ENCODE measurements around the gene GIPC1. TPM values are rescaled to one million over a fixed set of nuclear protein-coding genes. Genes with fewer than 3 reads are reported as not detected.
A peak's percentile ranks its signal among the peaks of the same experiment; 100 is the strongest.
"Not testable (repeated sequence)": the region's sequence is repeated elsewhere in the genome, so short reads cannot be mapped to it uniquely, and the experiment has no call there.

The GIPC1 gene
- total and polyA plus RNA-seq, 9 of the 15 experiments (the other 6 are each of a cell fraction or from before 2014, with no cell fraction given) = 0.49 to 54.7 (median 24.8) TPM

GRCh38 chr19:14463747-14464146, 32.2 kb downstream of the GIPC1 start:
- BruUV-seq (replicated peaks) = no TSS peak
- H3K4me1 ChIP-seq (replicated peaks in 1 of 2; ENCODE audit: control insufficient read depth in 2 of 2, insufficient read depth in 2 of 2, low read length in 2 of 2) = peaks cover 0 to 10% of the 10 kb centered on the region in 2 experiments; a peak in 2 of 5 replicates
- no peaks in the 10 kb centered on the region for H4K20me1 ChIP-seq (replicated peaks; ENCODE audit: control insufficient read depth, insufficient read depth, low read length)
- intact Hi-C loops (cut with micrococcal nuclease) = no loop called here
- peaks cover 75% of the 10 kb centered on the region; the same call in 2 of the 3 replicates for H3K36me3 ChIP-seq (ENCODE audit: control insufficient read depth, insufficient read depth, low read length)
- TF ChIP-seq TBL1XR1 (IDR thresholded peaks at IDR 0.05; ENCODE audit: low read length in 2 of 2) (no peak), TSC22D4 (tag; IDR thresholded peaks at IDR 0.05) (no peak), MLLT1 (IDR thresholded peaks at IDR 0.05) (no peak), POLR2G (IDR thresholded peaks at IDR 0.05; ENCODE audit: low read depth, low read length) (peak; percentile 41), RBFOX2 (IDR thresholded peaks at IDR 0.05; ENCODE audit: low read depth, low read length) (no peak), ZNF75A (CRISPR knock-in tag; IDR thresholded peaks at IDR 0.05) (no peak)
- TF ChIP-seq, protein P1, sequence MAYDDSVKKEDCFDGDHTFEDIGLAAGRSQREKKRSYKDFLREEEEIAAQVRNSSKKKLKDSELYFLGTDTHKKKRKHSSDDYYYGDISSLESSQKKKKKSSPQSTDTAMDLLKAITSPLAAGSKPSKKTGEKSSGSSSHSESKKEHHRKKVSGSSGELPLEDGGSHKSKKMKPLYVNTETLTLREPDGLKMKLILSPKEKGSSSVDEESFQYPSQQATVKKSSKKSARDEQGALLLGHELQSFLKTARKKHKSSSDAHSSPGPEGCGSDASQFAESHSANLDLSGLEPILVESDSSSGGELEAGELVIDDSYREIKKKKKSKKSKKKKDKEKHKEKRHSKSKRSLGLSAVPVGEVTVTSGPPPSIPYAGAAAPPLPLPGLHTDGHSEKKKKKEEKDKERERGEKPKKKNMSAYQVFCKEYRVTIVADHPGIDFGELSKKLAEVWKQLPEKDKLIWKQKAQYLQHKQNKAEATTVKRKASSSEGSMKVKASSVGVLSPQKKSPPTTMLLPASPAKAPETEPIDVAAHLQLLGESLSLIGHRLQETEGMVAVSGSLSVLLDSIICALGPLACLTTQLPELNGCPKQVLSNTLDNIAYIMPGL (CRISPR knock-in tag; IDR thresholded peaks at IDR 0.05) = no peak
- 97% methylated on average over 20 of the region's 21 CpGs for WGBS (ENCODE audit: insufficient coverage, low coverage, missing lambda C conversion rate)
- no peak overlapping the region for H2AFZ ChIP-seq (ENCODE audit: low read depth, low read length)
- no peaks in the 10 kb centered on the region for H3K9me3 ChIP-seq (replicated peaks; ENCODE audit: control insufficient read depth, insufficient read depth, low read depth, low read length)
- DNase-seq (ENCODE audit: extremely low read depth in 1 of 4, low spot score in 3 of 4) = no peak
- H3K9me1 ChIP-seq (ENCODE audit: control insufficient read depth, insufficient read depth, low read length) = no peaks in the 10 kb centered on the region
- H3K79me2 ChIP-seq (ENCODE audit: control insufficient read depth, insufficient read depth, low read length) = no peaks in the 10 kb centered on the region
- FAIRE-seq = no peak
- in situ Hi-C loops (cut with MboI) = no loop called here
- no peak for ATAC-seq
- no peak overlapping the region for H3K4me3 ChIP-seq
- no peak overlapping the region for H3K27ac ChIP-seq (ENCODE audit: extremely low read depth, low read depth, low read length)
- H3K4me2 ChIP-seq (ENCODE audit: insufficient read depth, low read length) = no peak overlapping the region
- POLR2A ChIA-PET = no interaction called here
- CTCF ChIA-PET (ENCODE audit: low intra/inter-chr PET ratio) = no interaction called here
- H3K9ac ChIP-seq (ENCODE audit: insufficient read depth in 1 of 2, low read depth in 2 of 2, low read length in 2 of 2) = peak overlapping the region in 1 of 2 experiments; percentile 26; a peak in 1 of 4 replicates
- H3K27me3 ChIP-seq (ENCODE audit: control insufficient read depth in 2 of 2, insufficient read depth in 2 of 2, low read length in 2 of 2) = no peaks in the 10 kb centered on the region

DNA sequence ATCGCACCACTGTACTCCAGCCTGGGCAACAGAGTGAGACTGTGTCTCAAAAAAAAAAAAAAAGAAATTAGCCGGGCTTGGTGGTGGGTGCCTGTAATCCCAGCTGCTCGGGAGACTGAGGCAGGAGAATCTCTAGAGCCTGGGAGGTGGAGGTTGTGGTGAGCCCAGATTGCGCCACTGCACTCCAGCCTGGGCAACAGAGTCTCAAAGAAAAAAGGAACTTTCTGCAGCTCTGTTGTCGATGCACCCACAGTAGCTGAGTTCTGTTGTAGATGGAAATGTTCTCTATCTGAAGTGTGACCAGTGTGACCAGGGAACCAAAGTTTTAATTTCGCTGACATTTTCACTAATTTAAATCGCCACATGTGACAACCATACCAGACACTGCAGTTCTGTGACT, 33.5 kb downstream of the GIPC1 start:
- intact Hi-C loops (cut with micrococcal nuclease); H3K9ac ChIP-seq (ENCODE audit: insufficient read depth in 1 of 2, low read depth in 2 of 2, low read length in 2 of 2); H3K27me3 ChIP-seq (ENCODE audit: control insufficient read depth in 2 of 2, insufficient read depth in 2 of 2, low read length in 2 of 2); BruUV-seq (replicated peaks); H3K4me3 ChIP-seq; CTCF ChIA-PET (ENCODE audit: low intra/inter-chr PET ratio); H3K9me3 ChIP-seq (replicated peaks; ENCODE audit: control insufficient read depth, insufficient read depth, low read depth, low read length); in situ Hi-C loops (cut with MboI); H4K20me1 ChIP-seq (replicated peaks; ENCODE audit: control insufficient read depth, insufficient read depth, low read length); H3K4me2 ChIP-seq (ENCODE audit: insufficient read depth, low read length); FAIRE-seq; DNase-seq (ENCODE audit: extremely low read depth in 1 of 4, low spot score in 3 of 4); POLR2A ChIA-PET; H2AFZ ChIP-seq (ENCODE audit: low read depth, low read length); H3K79me2 ChIP-seq (ENCODE audit: control insufficient read depth, insufficient read depth, low read length); H3K9me1 ChIP-seq (ENCODE audit: control insufficient read depth, insufficient read depth, low read length); ATAC-seq; H3K27ac ChIP-seq (ENCODE audit: extremely low read depth, low read depth, low read length); H3K4me1 ChIP-seq (replicated peaks in 1 of 2; ENCODE audit: control insufficient read depth in 2 of 2, insufficient read depth in 2 of 2, low read length in 2 of 2): not testable (repeated sequence)
- peaks cover 72% of the 10 kb centered on the region; the same call in 2 of the 3 replicates for H3K36me3 ChIP-seq (ENCODE audit: control insufficient read depth, insufficient read depth, low read length)
- WGBS (ENCODE audit: insufficient coverage, low coverage, missing lambda C conversion rate) = 100% methylated on average over 4 of the region's 7 CpGs

Data from K562 (cell line).